ENCODE measurements around the gene SLC35G2. TPM values are rescaled to one million over a fixed set of nuclear protein-coding genes. Genes with fewer than 3 reads are reported as not detected.
"Not testable (repeated sequence)": the region's sequence is repeated elsewhere in the genome, so short reads cannot be mapped to it uniquely, and the experiment has no call there.

SLC35G2 gene
- total RNA-seq, 1 donor from 2014 or later = 5.8 TPM

DNA sequence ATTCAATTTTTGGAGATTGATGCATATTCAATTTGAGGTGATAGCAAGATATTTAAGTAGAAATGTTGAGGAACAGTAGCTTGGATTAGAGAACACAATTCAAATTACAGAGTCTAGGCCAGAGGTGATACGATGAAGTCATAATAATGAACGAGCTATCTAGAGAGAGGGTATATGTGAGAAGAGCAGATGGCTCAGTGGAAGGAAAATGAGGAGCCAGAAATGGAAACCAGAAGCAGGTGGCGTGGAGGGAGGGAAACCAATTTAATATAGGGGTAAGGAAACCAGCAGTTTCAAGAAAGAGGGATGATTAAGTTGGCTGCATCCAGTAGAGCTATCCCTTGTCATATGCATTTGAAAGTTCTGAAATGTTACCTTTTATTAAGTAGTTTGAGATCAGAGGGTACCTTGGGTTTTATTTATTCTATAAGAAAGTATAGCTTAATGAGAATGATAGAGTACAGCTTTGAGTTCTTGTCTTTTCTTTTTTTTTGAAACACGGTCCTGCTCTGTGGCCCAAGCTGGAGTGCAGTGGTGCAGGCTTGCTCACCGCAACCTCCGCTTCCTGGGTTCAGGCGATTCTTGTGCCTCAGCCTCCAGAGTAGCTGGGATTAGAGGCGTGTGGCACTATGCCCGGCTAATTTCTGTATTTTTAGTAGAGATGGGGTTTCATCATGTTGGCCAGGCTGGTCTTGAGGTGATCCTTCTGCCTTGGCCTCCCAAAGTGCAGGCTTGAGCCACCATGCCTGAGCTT is 65.2 kb downstream of the SLC35G2 start:
- no peak for DNase-seq (ENCODE audit: extremely low spot score, unreplicated experiment)
- Mint-ChIP-seq H3K4me1 (ENCODE audit: unreplicated experiment) (no peaks in the 10 kb centered on the region), H3K9me3 (no peaks in the 10 kb centered on the region), H3K27me3 (no peaks in the 10 kb centered on the region), H3K4me3 (no peak overlapping the region), H3K36me3 (peaks cover 14% of the 10 kb centered on the region), H3K27ac (no peak overlapping the region)
- TF ChIP-seq, protein P1, sequence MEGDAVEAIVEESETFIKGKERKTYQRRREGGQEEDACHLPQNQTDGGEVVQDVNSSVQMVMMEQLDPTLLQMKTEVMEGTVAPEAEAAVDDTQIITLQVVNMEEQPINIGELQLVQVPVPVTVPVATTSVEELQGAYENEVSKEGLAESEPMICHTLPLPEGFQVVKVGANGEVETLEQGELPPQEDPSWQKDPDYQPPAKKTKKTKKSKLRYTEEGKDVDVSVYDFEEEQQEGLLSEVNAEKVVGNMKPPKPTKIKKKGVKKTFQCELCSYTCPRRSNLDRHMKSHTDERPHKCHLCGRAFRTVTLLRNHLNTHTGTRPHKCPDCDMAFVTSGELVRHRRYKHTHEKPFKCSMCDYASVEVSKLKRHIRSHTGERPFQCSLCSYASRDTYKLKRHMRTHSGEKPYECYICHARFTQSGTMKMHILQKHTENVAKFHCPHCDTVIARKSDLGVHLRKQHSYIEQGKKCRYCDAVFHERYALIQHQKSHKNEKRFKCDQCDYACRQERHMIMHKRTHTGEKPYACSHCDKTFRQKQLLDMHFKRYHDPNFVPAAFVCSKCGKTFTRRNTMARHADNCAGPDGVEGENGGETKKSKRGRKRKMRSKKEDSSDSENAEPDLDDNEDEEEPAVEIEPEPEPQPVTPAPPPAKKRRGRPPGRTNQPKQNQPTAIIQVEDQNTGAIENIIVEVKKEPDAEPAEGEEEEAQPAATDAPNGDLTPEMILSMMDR (conservative IDR thresholded peaks at IDR 0.05) = no peak

DNA sequence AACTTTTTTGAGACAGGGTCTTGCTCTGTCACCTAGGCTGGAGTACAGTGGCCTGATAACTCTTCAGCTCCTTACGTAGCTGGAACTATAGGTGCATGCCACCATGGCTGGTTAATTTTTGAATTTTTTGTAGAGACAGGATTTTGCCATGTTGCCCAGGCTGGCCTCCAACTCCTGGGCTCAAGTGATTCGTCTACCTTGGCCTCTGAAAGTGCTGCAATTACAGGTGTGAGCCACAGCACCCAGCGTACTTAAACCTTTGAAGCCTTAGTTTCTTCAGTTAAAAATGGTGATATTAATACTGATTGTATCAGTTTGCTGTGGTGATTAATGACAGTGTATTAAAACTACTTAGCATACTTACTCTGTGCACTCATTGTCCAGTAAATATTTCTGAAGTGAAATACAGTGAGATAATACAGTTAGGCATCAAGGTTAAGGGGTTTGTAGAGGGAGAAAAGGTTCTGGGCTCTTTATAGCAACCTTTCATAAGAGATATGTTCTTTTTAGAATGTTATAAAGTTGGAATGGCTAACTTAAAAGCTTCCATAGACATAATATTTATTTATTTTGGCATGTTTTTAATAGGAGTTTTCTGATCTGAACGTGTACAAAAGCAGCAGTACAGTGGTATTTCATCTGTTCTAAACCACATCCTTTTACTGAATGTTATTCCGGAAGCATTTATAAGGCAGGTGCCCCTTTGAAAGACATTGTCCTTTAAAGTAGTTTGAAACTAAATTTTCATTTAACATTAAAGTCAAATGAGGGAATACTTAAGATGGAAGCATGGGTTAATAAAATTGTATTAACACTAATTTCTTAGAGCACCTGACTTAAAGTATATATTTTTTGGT is 66.7 kb downstream of the SLC35G2 start:
- Mint-ChIP-seq H3K27ac (no peak overlapping the region), H3K27me3 (no peaks in the 10 kb centered on the region), H3K4me1 (ENCODE audit: unreplicated experiment) (no peaks in the 10 kb centered on the region), H3K4me3 (no peak overlapping the region), H3K36me3 (peaks cover 19% of the 10 kb centered on the region), H3K9me3 (peaks cover under 1% of the 10 kb centered on the region)
- TF ChIP-seq, protein P1 (conservative IDR thresholded peaks at IDR 0.05) = no peak
- no peak for DNase-seq (ENCODE audit: extremely low spot score, unreplicated experiment)

DNA sequence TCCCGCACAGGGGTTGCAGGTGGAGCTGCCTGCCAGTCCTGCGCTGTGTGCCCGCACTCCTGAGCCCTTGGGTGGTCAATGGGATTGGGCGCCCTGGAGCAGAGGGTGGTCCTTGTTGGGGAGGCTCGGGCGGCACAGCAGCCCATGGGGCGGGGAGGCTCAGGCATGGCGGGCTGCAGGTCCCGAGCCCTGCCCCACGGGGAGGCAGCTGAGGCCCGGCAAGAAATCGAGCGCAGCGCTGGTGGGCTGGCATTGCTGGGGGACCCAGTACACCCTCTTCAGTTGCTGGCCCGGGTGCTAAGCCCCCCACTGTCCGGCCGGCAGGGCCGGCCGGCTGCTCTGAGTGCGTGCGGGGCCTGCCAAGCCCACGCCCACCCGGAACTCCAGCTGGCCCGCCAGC is 71.0 kb downstream of the SLC35G2 start:
- TF ChIP-seq, protein P1 (conservative IDR thresholded peaks at IDR 0.05) = no peak
- H3K27ac Mint-ChIP-seq = no peak overlapping the region
- peaks cover 9% of the 10 kb centered on the region for H3K9me3 Mint-ChIP-seq
- DNase-seq (ENCODE audit: extremely low spot score, unreplicated experiment) = no peak
- no peak overlapping the region for H3K4me3 Mint-ChIP-seq
- no peaks in the 10 kb centered on the region for H3K27me3 Mint-ChIP-seq
- peaks cover 16% of the 10 kb centered on the region for H3K36me3 Mint-ChIP-seq
- peaks cover 18% of the 10 kb centered on the region for H3K4me1 Mint-ChIP-seq (ENCODE audit: unreplicated experiment)

DNA sequence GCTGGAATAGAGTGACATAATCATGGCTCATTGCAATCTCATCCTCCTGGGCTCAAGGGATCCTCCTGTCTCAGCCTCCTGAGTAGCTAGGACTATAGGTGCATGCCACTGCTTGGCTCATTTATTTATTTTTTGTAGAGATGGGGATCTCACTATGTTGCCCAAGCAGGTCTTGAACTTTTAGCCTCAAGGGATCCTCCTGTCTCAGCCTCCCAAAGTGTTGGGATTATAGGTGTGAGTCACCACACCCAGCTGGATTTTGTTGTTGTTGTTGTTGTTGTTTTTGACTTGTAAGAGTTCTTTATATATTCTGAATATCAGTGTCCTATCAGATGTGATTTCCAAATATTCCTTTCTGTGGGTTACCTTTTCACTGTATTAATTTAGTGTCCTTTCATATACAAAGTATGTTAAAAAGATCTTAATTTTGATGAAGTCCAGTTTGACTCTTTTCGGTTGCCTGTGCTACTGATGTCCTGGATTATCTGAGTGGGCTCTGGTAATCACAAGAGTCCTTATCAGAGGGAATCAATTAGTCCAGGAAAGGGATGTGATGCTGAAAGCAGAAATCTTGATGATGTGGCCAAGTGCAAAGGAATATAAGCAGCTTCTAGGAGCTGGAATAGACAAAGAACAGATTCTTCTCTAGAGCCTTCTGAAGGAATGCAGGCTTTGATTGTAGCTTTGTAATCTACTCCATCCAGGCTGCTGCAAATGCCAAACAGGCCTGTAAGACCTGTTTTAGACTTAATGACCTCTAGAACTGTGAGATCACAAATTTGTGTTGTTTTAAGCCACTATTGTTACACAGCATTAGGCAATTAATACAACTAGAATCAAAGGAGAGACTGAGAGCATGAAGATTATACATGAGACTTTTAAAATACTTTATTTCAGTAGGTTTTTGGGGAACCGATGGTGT is 73.3 kb downstream of the SLC35G2 start:
- TF ChIP-seq, protein P1 (conservative IDR thresholded peaks at IDR 0.05) = no peak
- peaks cover 9% of the 10 kb centered on the region for H3K9me3 Mint-ChIP-seq
- H3K36me3 Mint-ChIP-seq = peaks cover 16% of the 10 kb centered on the region
- no peak for DNase-seq (ENCODE audit: extremely low spot score, unreplicated experiment)
- H3K4me1 Mint-ChIP-seq (ENCODE audit: unreplicated experiment) = peaks cover 18% of the 10 kb centered on the region
- H3K27me3 Mint-ChIP-seq = no peaks in the 10 kb centered on the region
- H3K4me3 Mint-ChIP-seq = no peak overlapping the region
- H3K27ac Mint-ChIP-seq = no peak overlapping the region

DNA sequence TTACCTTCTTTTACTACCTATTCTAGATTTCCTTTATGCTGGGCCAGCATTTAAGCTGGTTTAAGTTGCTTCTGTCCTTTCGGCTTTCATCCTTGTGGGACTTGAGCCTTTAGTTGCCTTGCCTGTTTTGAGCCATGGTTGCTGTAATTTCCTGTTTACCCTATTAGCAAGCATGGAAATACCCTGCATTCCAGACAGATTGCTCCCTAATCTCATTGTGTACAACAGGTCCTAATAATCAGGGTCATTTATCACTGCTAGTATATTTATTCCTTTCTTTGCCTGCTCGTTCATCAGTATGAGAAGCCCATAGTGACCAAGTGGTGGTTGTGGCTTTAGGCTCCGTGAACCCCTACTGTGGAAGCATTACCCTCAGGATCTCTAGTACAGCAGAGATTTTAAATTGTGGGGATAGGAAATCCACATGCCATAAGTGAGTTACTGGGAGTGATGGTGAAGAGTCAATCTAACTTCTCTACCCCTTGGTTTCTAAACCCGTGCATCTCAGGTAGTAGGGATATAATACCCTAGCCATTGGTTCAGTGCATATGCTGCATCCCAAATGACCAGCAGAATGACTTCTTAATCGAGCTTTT is 75.0 kb downstream of the SLC35G2 start:
- peaks cover 22% of the 10 kb centered on the region for H3K4me1 Mint-ChIP-seq (ENCODE audit: unreplicated experiment)
- DNase-seq (ENCODE audit: extremely low spot score, unreplicated experiment) = no peak
- TF ChIP-seq, protein P1 (conservative IDR thresholded peaks at IDR 0.05) = no peak
- H3K36me3 Mint-ChIP-seq = peaks cover 17% of the 10 kb centered on the region
- H3K27ac Mint-ChIP-seq = no peak overlapping the region
- H3K4me3 Mint-ChIP-seq = no peak overlapping the region
- no peaks in the 10 kb centered on the region for H3K27me3 Mint-ChIP-seq
- peaks cover 9% of the 10 kb centered on the region for H3K9me3 Mint-ChIP-seq

DNA sequence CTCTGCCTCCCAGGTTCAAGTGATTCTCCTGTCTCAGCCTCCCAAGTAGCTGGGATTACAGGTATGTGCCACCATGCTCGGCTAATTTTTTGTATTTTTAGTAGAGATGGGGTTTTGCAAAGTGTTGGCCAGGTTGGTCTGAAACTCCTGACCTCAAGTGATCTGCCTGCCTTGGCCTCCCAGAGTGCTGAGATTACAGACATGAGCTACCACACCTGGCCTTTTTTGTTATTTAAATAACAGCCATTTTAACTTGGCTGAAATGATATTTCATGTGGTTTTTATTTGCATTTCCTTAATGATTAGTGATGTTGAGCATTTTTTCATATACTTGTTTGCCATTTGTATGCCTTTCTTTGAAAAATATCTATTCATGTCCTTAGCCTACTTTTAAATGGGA is 78.2 kb downstream of the SLC35G2 start:
- Mint-ChIP-seq H3K4me1 (ENCODE audit: unreplicated experiment) (peaks cover 23% of the 10 kb centered on the region), H3K9me3 (peaks cover 12% of the 10 kb centered on the region), H3K36me3 (peaks cover 23% of the 10 kb centered on the region)
- H3K27ac Mint-ChIP-seq; H3K4me3 Mint-ChIP-seq; DNase-seq (ENCODE audit: extremely low spot score, unreplicated experiment); H3K27me3 Mint-ChIP-seq: not testable (repeated sequence)

All from type B pancreatic cell (in vitro differentiated cells).